HepG2 (cell line): ENCODE data around the gene CALD1. TPM values are rescaled to one million over a fixed set of nuclear protein-coding genes. Genes with fewer than 3 reads are reported as not detected.

ENCODE experiments used
- ATAC-seq: fragments of 200-7000 bp; cut with Tn5 transposase; 3 replicates; pipeline ENCODE4 v1.9.1; 2020; ENCODE audit warnings: mild to moderate bottlenecking, moderate library complexity
- BruUV-seq: library from RNA; stranded (reverse); fragments of 400-500 nt; replicated peaks from 2 replicates; lab custom pipeline; 2021; lab: Mats Ljungman, UMichigan
- CTCF ChIA-PET: fragments of 300-600 bp; formaldehyde crosslinking; extraction: SDS; loops from one replicate; lab custom pipeline; 2021; ENCODE audit warnings: low total read pairs, inconsistent platforms, low intra/inter-chr PET ratio; lab: Yijun Ruan, JAX
- POLR2A ChIA-PET: fragments of 350-600 bp; sonication (Branson Sonifier 250); formaldehyde crosslinking; loops from one replicate; lab custom pipeline; 2020; ENCODE audit warnings: antibody characterized with exemption, inconsistent platforms; lab: Yijun Ruan, JAX
- DNase-seq: peaks from one replicate; pipeline ENCODE4 v3.0.0-alpha.2; 2015; ENCODE audit warnings: low spot score
- FAIRE-seq: peaks from 3 replicates; lab custom pipeline; 2011; peaks lifted over from hg19 to GRCh38; lab: Jason Lieb, UNC
- H2AFZ ChIP-seq: one replicate; pipeline ENCODE4 v1.6.1; 2011; ENCODE audit warnings: low read length, inconsistent platforms
- H3K27ac ChIP-seq: fragments of 300-600 bp; 3 replicates; pipeline ENCODE4 v1.8.0; 2011; ENCODE audit warnings: mixed run types, mild to moderate bottlenecking, mixed read lengths, low read length, inconsistent platforms; ENCODE audit not compliant: insufficient read depth; ENCODE audit errors: extremely low read length
- H3K27me3 ChIP-seq, 2 experiments: fragments of 200-600 bp in 1 of 2; 2 replicates in 1 of 2; 3 replicates in 1 of 2; pipeline versions ENCODE4 v1.6.0 to v1.8.0; 2011; ENCODE audit warnings: low read length in 2 of 2, mild to moderate bottlenecking in 2 of 2, moderate library complexity in 2 of 2, inconsistent platforms in 1 of 2; ENCODE audit not compliant: insufficient read depth in 2 of 2, control insufficient read depth in 1 of 2
- H3K36me3 ChIP-seq, 2 experiments: fragments of 200-600 bp in 1 of 2; replicated peaks in 1 of 2; 2 replicates in 1 of 2; 3 replicates in 1 of 2; pipeline versions ENCODE4 v1.5.1 to v1.8.0; 2011; ENCODE audit warnings: low read length in 2 of 2, inconsistent platforms in 1 of 2; ENCODE audit not compliant: insufficient read depth in 2 of 2, control insufficient read depth in 1 of 2
- H3K4me1 ChIP-seq: 2 replicates; pipeline ENCODE4 v1.5.1; 2012; ENCODE audit warnings: low read length, inconsistent platforms; ENCODE audit not compliant: insufficient read depth
- H3K4me2 ChIP-seq: 2 replicates; pipeline ENCODE4 v1.6.0; 2011; ENCODE audit warnings: low read depth, low read length, inconsistent platforms
- H3K4me3 ChIP-seq, 3 experiments: fragments of 200-600 bp in 1 of 3; sonication (generic), shearing (Covaris generic) in 1 of 3; replicated peaks in 1 of 3; 2 replicates each; pipeline ENCODE4 v1.5.1; 2011 to 2016; ENCODE audit warnings: low read length in 3 of 3, inconsistent platforms in 2 of 3, low read depth in 2 of 3, mild to moderate bottlenecking in 2 of 3, control low read depth in 1 of 3, mixed read lengths in 1 of 3; ENCODE audit not compliant: insufficient read depth in 1 of 3
- H3K79me2 ChIP-seq: one replicate; pipeline ENCODE4 v1.6.1; 2011; ENCODE audit warnings: low read length, inconsistent platforms; ENCODE audit not compliant: insufficient read depth
- H3K9ac ChIP-seq: 2 replicates; pipeline ENCODE4 v1.6.0; 2011; ENCODE audit warnings: mild to moderate bottlenecking, low read depth, low read length, inconsistent platforms; ENCODE audit not compliant: insufficient read depth
- H3K9me3 ChIP-seq: 2 replicates; pipeline ENCODE4 v1.5.1; 2012; ENCODE audit warnings: mild to moderate bottlenecking, low read length
- H4K20me1 ChIP-seq: 2 replicates; pipeline ENCODE4 v1.6.0; 2011; ENCODE audit warnings: inconsistent platforms, mild to moderate bottlenecking, low read length, moderate library complexity; ENCODE audit not compliant: insufficient read depth
- ARID5B ChIP-seq: IDR thresholded peaks from 2 replicates; pipeline ENCODE4 v1.4.0; 2020; ENCODE audit warnings: mild to moderate bottlenecking, missing genetic modification reagents
- HOXD1 ChIP-seq: sonication (generic); formaldehyde crosslinking; IDR thresholded peaks from 2 replicates; pipeline ENCODE4 v1.5.0; 2020; ENCODE audit warnings: missing genetic modification reagents
- KDM1A ChIP-seq: IDR thresholded peaks from 2 replicates; pipeline ENCODE4 v1.6.1; 2016; ENCODE audit warnings: missing compliant biosample characterization
- MYNN ChIP-seq: sonication (generic); formaldehyde crosslinking; IDR thresholded peaks from 2 replicates; pipeline ENCODE4 v1.4.0; 2020; ENCODE audit warnings: mild to moderate bottlenecking, low read depth, missing genetic modification reagents
- NR2F6 ChIP-seq, 2 experiments: IDR thresholded peaks; 2 replicates each; pipeline ENCODE4 v1.6.1; 2016; ENCODE audit warnings: antibody characterized with exemption in 1 of 2, mild to moderate bottlenecking in 1 of 2
- THYN1 ChIP-seq: sonication (generic); formaldehyde crosslinking; IDR thresholded peaks from 2 replicates; pipeline ENCODE4 v1.8.1; 2023; ENCODE audit warnings: low read depth, mild to moderate bottlenecking, moderate library complexity, missing genetic modification reagents, borderline replicate concordance
- ZNF354B ChIP-seq: sonication (generic); formaldehyde crosslinking; IDR thresholded peaks from 2 replicates; pipeline ENCODE4 v1.8.0; 2022; ENCODE audit warnings: mild to moderate bottlenecking, missing genetic modification reagents
- ZNF431 ChIP-seq: sonication (generic); formaldehyde crosslinking; IDR thresholded peaks from 2 replicates; pipeline ENCODE4 v1.9.0; 2022; ENCODE audit warnings: missing genetic modification reagents, low read depth, mild to moderate bottlenecking, borderline replicate concordance
- ZNF510 ChIP-seq: sonication (generic); formaldehyde crosslinking; IDR thresholded peaks from 2 replicates; pipeline ENCODE4 v1.4.0; 2020; ENCODE audit warnings: low read depth, mild to moderate bottlenecking, missing genetic modification reagents
- ZNF674 ChIP-seq: sonication (generic); formaldehyde crosslinking; IDR thresholded peaks from 2 replicates; pipeline ENCODE4 v1.5.0; 2020; ENCODE audit warnings: low read depth, mild to moderate bottlenecking, missing genetic modification reagents
- ZNF746 ChIP-seq: sonication (generic); formaldehyde crosslinking; IDR thresholded peaks from 2 replicates; pipeline ENCODE4 v1.8.0; 2022; ENCODE audit warnings: mild to moderate bottlenecking, missing genetic modification reagents
- ZNF75D ChIP-seq: sonication (generic); formaldehyde crosslinking; IDR thresholded peaks from 2 replicates; pipeline ENCODE4 v1.8.1; 2023; ENCODE audit warnings: missing genetic modification reagents, mild to moderate bottlenecking, borderline replicate concordance
- ZNF800 ChIP-seq: sonication (generic); formaldehyde crosslinking; IDR thresholded peaks from 2 replicates; pipeline ENCODE4 v1.4.0; 2020; ENCODE audit warnings: missing genetic modification reagents
- ZSCAN31 ChIP-seq: sonication (generic); formaldehyde crosslinking; IDR thresholded peaks from 2 replicates; pipeline ENCODE4 v1.5.0; 2020; ENCODE audit warnings: low read depth, mild to moderate bottlenecking, missing genetic modification reagents
- WGBS: methylation state at CpG from one replicate; pipeline ENCODE4 v1.1.6; 2017; ENCODE audit warnings: low lambda C conversion rate; 5-methylcytosine and 5-hydroxymethylcytosine counted together
- in situ Hi-C: cut with HindIII; loops from 2 replicates; pipeline ENCODE4 v1.10.0; 2017; ENCODE audit warnings: low pct_unique_long_range_greater_than_20kb; ENCODE audit not compliant: extremely low pct_ligation_motif_present
- intact Hi-C: fragments of 100-400 bp; cut with micrococcal nuclease; formaldehyde crosslinking; loops from one replicate; pipeline ENCODE4 v1.10.0; 2022; ENCODE audit not compliant: unreplicated experiment
- polyA plus RNA-seq, 8 experiments: library from polyadenylated mRNA; depleted of rRNA in 3 of 8; stranded (reverse) in 7 of 8; unstranded in 1 of 8; fragments of >200 nt; fragmentation: Illumina TruSeq in 4 of 8; extraction: Trizol in 4 of 8; gene quantifications; 2 replicates each; pipeline versions ENCODE4 v1.2.1 to v1.2.3, GENCODE V29; 2011 to 2016; ENCODE audit warnings: low read depth in 4 of 8, missing spikeins in 1 of 8, mixed read lengths in 1 of 8; ENCODE audit not compliant: insufficient read depth in 1 of 8
- total RNA-seq, 5 experiments: library from RNA; depleted of rRNA; stranded (reverse); fragments of >200 nt; fragmentation: Illumina TruSeq; extraction: Trizol; gene quantifications; 2 replicates each; pipeline ENCODE4 v1.2.3, GENCODE V29; 2016; ENCODE audit warnings: low read depth in 1 of 5
- TF ChIP-seq, protein P1 (sequence below): sonication (generic); formaldehyde crosslinking; IDR thresholded peaks from 2 replicates; pipeline ENCODE4 v1.4.0; 2020; ENCODE audit warnings: missing genetic modification reagents, borderline replicate concordance
- TF ChIP-seq, protein P2 (sequence below): sonication (generic); formaldehyde crosslinking; IDR thresholded peaks from 2 replicates; pipeline ENCODE4 v1.4.0; 2020; ENCODE audit warnings: mild to moderate bottlenecking, low read depth, missing genetic modification reagents

The CALD1 gene
- total and polyA plus RNA-seq, 2 of the 13 experiments (the other 11 are each of a cell fraction or from before 2014, with no cell fraction given): 53.0 to 112 TPM

- H4K20me1 ChIP-seq: no peaks in the 10 kb centered on the region
- FAIRE-seq: no peak
- no peaks in the 10 kb centered on the region for H3K27me3 ChIP-seq
- TF ChIP-seq, protein P1, sequence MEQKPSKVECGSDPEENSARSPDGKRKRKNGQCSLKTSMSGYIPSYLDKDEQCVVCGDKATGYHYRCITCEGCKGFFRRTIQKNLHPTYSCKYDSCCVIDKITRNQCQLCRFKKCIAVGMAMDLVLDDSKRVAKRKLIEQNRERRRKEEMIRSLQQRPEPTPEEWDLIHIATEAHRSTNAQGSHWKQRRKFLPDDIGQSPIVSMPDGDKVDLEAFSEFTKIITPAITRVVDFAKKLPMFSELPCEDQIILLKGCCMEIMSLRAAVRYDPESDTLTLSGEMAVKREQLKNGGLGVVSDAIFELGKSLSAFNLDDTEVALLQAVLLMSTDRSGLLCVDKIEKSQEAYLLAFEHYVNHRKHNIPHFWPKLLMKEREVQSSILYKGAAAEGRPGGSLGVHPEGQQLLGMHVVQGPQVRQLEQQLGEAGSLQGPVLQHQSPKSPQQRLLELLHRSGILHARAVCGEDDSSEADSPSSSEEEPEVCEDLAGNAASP: no peak
- TF ChIP-seq ZNF431 (CRISPR knock-in tag) (no peak), THYN1 (CRISPR knock-in tag) (no peak), ZNF746 (CRISPR knock-in tag) (no peak), ZNF75D (CRISPR knock-in tag) (no peak), ZSCAN31 (CRISPR knock-in tag) (no peak), ARID5B (CRISPR knock-in tag) (no peak), ZNF510 (no peak), HOXD1 (CRISPR knock-in tag) (no peak), ZNF674 (CRISPR knock-in tag) (no peak), ZNF800 (CRISPR knock-in tag) (no peak), MYNN (CRISPR knock-in tag) (no peak), KDM1A (CRISPR knock-in tag) (no peak), NR2F6 (IDR thresholded peaks at IDR 0.05) (no peak), NR2F6 (CRISPR knock-in tag; IDR thresholded peaks at IDR 0.05) (no peak), ZNF354B (CRISPR knock-in tag) (no peak)
- TF ChIP-seq, protein P2, sequence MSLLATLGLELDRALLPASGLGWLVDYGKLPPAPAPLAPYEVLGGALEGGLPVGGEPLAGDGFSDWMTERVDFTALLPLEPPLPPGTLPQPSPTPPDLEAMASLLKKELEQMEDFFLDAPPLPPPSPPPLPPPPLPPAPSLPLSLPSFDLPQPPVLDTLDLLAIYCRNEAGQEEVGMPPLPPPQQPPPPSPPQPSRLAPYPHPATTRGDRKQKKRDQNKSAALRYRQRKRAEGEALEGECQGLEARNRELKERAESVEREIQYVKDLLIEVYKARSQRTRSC (CRISPR knock-in tag): no peak
- no peak for DNase-seq
- CTCF ChIA-PET: no interaction called here
- WGBS: 74% methylated on average over 3 of the region's 3 CpGs
- H3K4me1 ChIP-seq: no peaks in the 10 kb centered on the region
- H3K79me2 ChIP-seq: no peaks in the 10 kb centered on the region
- H3K36me3 ChIP-seq: no peaks in the 10 kb centered on the region
- no peak overlapping the region for H3K27ac ChIP-seq
- no peak for ATAC-seq
- no peak overlapping the region for H3K4me3 ChIP-seq
- intact Hi-C loops: no loop called here
- H3K4me2 ChIP-seq: no peak overlapping the region
- POLR2A ChIA-PET: no interaction called here
- in situ Hi-C loops: no loop called here
- no peaks in the 10 kb centered on the region for H3K9me3 ChIP-seq
- no peak overlapping the region for H3K9ac ChIP-seq
- no TSS peak for BruUV-seq
- H2AFZ ChIP-seq: no peak overlapping the region
Measured at GRCh38 chr7:134820778-134821177, 41.3 kb downstream of the CALD1 start.
